HEK293T (cell line): ENCODE results near the gene PIP5K1B.

Experiments
- CTCF ChIA-PET: fragments of 350-600 bp; formaldehyde crosslinking; extraction: SDS; loops from one replicate; lab custom pipeline; 2021; ENCODE audit warnings: antibody characterized with exemption, inconsistent platforms; lab: Yijun Ruan, JAX
- POLR2A ChIA-PET: fragments of 350-600 bp; formaldehyde crosslinking; extraction: SDS; loops from one replicate; lab custom pipeline; 2020; ENCODE audit warnings: antibody characterized with exemption, inconsistent platforms; lab: Yijun Ruan, JAX
- DNase-seq: peaks from one replicate; pipeline ENCODE4 v3.0.0; 2012; ENCODE audit warnings: mixed read lengths; ENCODE audit errors: extremely low spot score
- ARNT ChIP-seq: fragments of 450-650 bp; IDR thresholded peaks from 2 replicates; pipeline ENCODE4 v1.6.1; 2017; ENCODE audit warnings: mild to moderate bottlenecking
- BHLHE40 ChIP-seq: fragments of 450-650 bp; IDR thresholded peaks from 2 replicates; pipeline ENCODE4 v1.6.1; 2016; ENCODE audit warnings: mild to moderate bottlenecking, moderate library complexity, borderline replicate concordance
- CTBP1 ChIP-seq: fragments of 450-650 bp; IDR thresholded peaks from 2 replicates; pipeline ENCODE4 v1.6.1; 2016; ENCODE audit warnings: borderline replicate concordance
- ELF4 ChIP-seq: fragments of 450-650 bp; IDR thresholded peaks from 2 replicates; pipeline ENCODE4 v1.6.1; 2017; ENCODE audit warnings: antibody characterized with exemption
- FOXA1 ChIP-seq: fragments of 450-650 bp; IDR thresholded peaks from 2 replicates; pipeline ENCODE4 v1.6.1; 2016; ENCODE audit warnings: mild to moderate bottlenecking
- FOXK2 ChIP-seq: fragments of 450-650 bp; IDR thresholded peaks from 2 replicates; pipeline ENCODE4 v1.6.1; 2016; ENCODE audit warnings: mild to moderate bottlenecking
- FOXM1 ChIP-seq: fragments of 450-650 bp; IDR thresholded peaks from 2 replicates; pipeline ENCODE4 v1.6.1; 2017; ENCODE audit warnings: mild to moderate bottlenecking, borderline replicate concordance
- HDGF ChIP-seq: fragments of 450-650 bp; IDR thresholded peaks from 2 replicates; pipeline ENCODE4 v1.6.1; 2017; ENCODE audit warnings: antibody characterized with exemption, borderline replicate concordance
- L3MBTL2 ChIP-seq: fragments of 450-650 bp; conservative IDR thresholded peaks from 2 replicates; pipeline ENCODE4 v1.6.1; 2016; ENCODE audit warnings: mild to moderate bottlenecking
- LEF1 ChIP-seq: fragments of 450-650 bp; IDR thresholded peaks from 2 replicates; pipeline ENCODE4 v1.6.1; 2017; ENCODE audit warnings: mild to moderate bottlenecking, borderline replicate concordance
- NFRKB ChIP-seq: fragments of 450-650 bp; IDR thresholded peaks from 2 replicates; pipeline ENCODE4 v1.6.1; 2016; ENCODE audit warnings: mild to moderate bottlenecking, moderate library complexity
- PKNOX1 ChIP-seq: fragments of 450-650 bp; IDR thresholded peaks from 2 replicates; pipeline ENCODE4 v1.6.1; 2016
- SP1 ChIP-seq: fragments of 450-650 bp; IDR thresholded peaks from 2 replicates; pipeline ENCODE4 v1.6.1; 2017
- SUZ12 ChIP-seq: fragments of 450-650 bp; IDR thresholded peaks from 2 replicates; pipeline ENCODE4 v1.6.1; 2016; ENCODE audit warnings: mild to moderate bottlenecking
- TARDBP ChIP-seq: fragments of 450-650 bp; IDR thresholded peaks from 2 replicates; pipeline ENCODE4 v1.6.1; 2016
- ZNF384 ChIP-seq: fragments of 450-650 bp; IDR thresholded peaks from 2 replicates; pipeline ENCODE4 v1.6.1; 2016

The PIP5K1B gene

GRCh38 chr9:68867066-68867465, 162.0 kb downstream of the PIP5K1B start:
- TF ChIP-seq TARDBP (no peak), CTBP1 (no peak)

GRCh38 chr9:68869022-68869421, 164.0 kb downstream of the PIP5K1B start:
- CTCF ChIA-PET, result no interaction called here
- TF ChIP-seq PKNOX1, result no peak
- no peak for TF ChIP-seq ELF4
- POLR2A ChIA-PET, result no interaction called here
- no peak for DNase-seq

More at GRCh38 chr9:68867066-68867465, 162.0 kb downstream of the PIP5K1B start:
- CTCF ChIA-PET, result no interaction called here
- no peak for DNase-seq
- POLR2A ChIA-PET, result no interaction called here

GRCh38 chr9:68870086-68870485, 165.0 kb downstream of the PIP5K1B start:
- POLR2A ChIA-PET, result no interaction called here
- DNase-seq, result no peak
- CTCF ChIA-PET, result no interaction called here
- TF ChIP-seq HDGF (no peak), ARNT (no peak), NFRKB (no peak), ELF4 (no peak), FOXM1 (no peak), FOXK2 (no peak), ZNF384 (no peak), TARDBP (no peak), FOXA1 (no peak), PKNOX1 (no peak), BHLHE40 (no peak), CTBP1 (no peak), SUZ12 (no peak), SP1 (no peak), L3MBTL2 (no peak), LEF1 (no peak)

GRCh38 chr9:68871236-68871635, 166.2 kb downstream of the PIP5K1B start:
- no peak for TF ChIP-seq NFRKB
- TF ChIP-seq BHLHE40, result no peak
- TF ChIP-seq CTBP1, result no peak
- no peak for TF ChIP-seq SP1
- TF ChIP-seq FOXK2, result no peak
- TF ChIP-seq LEF1, result no peak
- TF ChIP-seq SUZ12, result no peak
- no peak for TF ChIP-seq L3MBTL2
- no peak for TF ChIP-seq PKNOX1
- TF ChIP-seq FOXM1, result no peak
- no peak for TF ChIP-seq ZNF384
- TF ChIP-seq HDGF, result no peak
- no peak for TF ChIP-seq TARDBP
- TF ChIP-seq FOXA1, result no peak
- TF ChIP-seq ARNT, result no peak
- TF ChIP-seq ELF4, result no peak
- CTCF ChIA-PET, result no interaction called here
- no peak for DNase-seq
- POLR2A ChIA-PET, result no interaction called here

- DNase-seq, result no peak
- TF ChIP-seq LEF1, result no peak
- no peak for TF ChIP-seq ELF4
- TF ChIP-seq ARNT, result no peak
- TF ChIP-seq HDGF, result no peak
- TF ChIP-seq ZNF384, result no peak
- TF ChIP-seq FOXA1, result no peak
- TF ChIP-seq BHLHE40, result no peak
- no peak for TF ChIP-seq TARDBP
- TF ChIP-seq FOXK2, result no peak
- ChIA-PET POLR2A (no interaction called here), CTCF (no interaction called here)
Observed at GRCh38 chr9:68872026-68872501, 167.0 kb downstream of the PIP5K1B start.

GRCh38 chr9:68873179-68873578, 168.1 kb downstream of the PIP5K1B start:
- no peak for DNase-seq
- ChIA-PET CTCF (no interaction called here), POLR2A (no interaction called here)
- TF ChIP-seq PKNOX1 (no peak), HDGF (no peak), SUZ12 (no peak), L3MBTL2 (no peak), TARDBP (no peak), FOXM1 (no peak), FOXA1 (no peak), CTBP1 (no peak), FOXK2 (no peak), ZNF384 (no peak), BHLHE40 (no peak), ELF4 (no peak), ARNT (no peak), LEF1 (no peak), NFRKB (no peak), SP1 (no peak)
